DND-41 (cell line): ENCODE results near the gene ELN.

ENCODE experiments used
- EZH2 ChIP-seq: IDR thresholded peaks from 3 replicates; pipeline ENCODE4 v1.6.1; 2012; ENCODE audit warnings: borderline replicate concordance, low read depth, mild to moderate bottlenecking, moderate library complexity, low read length, inconsistent platforms; ENCODE audit not compliant: severe bottlenecking
- TF ChIP-seq, protein P1 (sequence below): IDR thresholded peaks from 2 replicates; pipeline ENCODE4 v1.5.1; 2012; ENCODE audit warnings: borderline replicate concordance, low read length, moderate library complexity, mild to moderate bottlenecking; ENCODE audit not compliant: poor library complexity, severe bottlenecking; ENCODE audit errors: extremely low read depth

DNA sequence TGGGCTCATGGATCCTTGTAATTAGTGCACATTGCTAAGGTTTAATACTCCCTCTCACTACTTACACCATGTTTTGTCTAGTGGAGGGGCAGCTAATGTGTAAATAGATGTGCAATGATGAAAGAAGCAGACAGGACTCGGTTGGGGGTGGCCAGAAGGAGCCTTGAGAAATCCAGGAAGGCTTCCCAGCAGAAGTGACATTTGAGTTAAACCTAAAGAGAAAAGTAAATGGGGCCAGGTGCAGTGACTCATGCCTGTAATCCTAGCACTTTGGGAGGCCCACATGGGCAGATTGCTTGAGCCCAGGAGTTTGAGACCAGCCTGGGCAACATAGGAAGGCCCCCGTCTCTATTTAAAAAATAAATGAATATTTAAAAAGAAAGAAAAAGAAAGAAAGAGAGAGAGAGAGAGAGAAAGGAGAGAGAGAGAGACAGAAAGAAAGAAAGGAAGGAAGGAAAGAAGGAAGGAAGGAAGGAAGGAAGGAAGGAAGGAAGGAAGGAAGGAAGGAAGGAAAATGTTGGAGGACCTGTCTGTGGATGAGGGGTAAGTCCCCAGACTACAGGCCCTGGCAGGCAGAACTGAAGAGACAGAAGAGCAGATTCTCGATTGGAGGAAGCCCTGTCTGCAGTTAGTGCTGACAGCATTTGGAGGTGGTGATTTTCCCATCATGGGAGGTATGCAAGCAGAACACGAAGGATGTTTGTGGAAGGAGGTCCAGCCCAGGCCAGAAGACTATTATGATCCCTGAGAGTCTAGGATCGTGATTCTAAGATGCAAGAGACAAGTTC lies 3.6 kb downstream of the ELN start:
- TF ChIP-seq, protein P1, sequence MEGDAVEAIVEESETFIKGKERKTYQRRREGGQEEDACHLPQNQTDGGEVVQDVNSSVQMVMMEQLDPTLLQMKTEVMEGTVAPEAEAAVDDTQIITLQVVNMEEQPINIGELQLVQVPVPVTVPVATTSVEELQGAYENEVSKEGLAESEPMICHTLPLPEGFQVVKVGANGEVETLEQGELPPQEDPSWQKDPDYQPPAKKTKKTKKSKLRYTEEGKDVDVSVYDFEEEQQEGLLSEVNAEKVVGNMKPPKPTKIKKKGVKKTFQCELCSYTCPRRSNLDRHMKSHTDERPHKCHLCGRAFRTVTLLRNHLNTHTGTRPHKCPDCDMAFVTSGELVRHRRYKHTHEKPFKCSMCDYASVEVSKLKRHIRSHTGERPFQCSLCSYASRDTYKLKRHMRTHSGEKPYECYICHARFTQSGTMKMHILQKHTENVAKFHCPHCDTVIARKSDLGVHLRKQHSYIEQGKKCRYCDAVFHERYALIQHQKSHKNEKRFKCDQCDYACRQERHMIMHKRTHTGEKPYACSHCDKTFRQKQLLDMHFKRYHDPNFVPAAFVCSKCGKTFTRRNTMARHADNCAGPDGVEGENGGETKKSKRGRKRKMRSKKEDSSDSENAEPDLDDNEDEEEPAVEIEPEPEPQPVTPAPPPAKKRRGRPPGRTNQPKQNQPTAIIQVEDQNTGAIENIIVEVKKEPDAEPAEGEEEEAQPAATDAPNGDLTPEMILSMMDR, result no peak
- no peak for TF ChIP-seq EZH2
